ENCODE results near the gene MOB3A.

Gene MOB3A

DNA sequence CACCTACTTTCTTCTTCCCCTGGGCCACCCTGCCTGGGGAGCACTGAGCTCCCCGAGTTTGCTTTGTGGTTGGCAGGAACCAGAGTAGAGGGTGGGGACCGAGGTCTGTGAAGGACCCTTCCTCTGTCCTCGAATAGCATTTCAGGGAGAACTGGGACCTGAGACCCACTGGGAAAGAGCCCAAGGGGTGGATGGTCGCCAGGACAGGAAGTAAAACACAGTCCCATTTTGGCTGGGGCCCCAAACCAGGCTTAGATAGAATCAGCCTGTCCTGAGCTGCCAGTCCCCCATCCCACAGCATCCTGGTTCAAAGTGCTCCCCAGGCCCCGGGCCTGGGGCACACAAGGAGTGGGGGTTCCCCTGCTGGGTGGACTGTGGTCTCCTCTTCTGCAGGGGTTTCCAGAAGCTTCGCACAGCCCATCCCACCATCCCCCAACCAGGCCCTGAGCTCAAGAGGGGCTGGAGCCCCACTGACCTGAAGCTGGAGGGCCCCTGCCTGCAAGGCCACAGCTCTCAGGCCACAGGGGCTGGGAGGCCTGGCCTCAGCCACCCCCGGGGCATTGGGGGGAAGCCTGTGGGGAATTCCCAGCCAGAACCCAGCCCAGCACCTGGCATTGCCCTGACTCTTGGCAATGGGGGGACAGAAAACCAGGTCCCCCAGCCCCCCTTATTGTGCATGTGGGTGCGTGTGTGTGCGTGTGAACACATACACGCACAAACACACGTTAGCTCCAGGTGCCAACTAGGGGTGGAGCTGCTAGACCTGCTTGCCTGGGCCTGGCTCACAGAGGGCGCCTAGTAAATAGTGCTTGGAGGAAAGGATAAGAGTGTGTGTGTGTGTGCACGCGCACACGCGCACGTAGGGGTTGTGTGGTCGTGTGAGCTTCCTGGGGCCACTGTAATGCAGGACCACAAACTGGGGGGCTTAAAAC is 44.1 kb downstream of the MOB3A start:
- Histone ChIP-seq H3K4me1 (ENCODE audit: control insufficient read depth in 1 of 2, insufficient read depth in 2 of 2, low read length in 2 of 2) (peaks cover 17 to 47% of the 10 kb centered on the region in 2 donors), H3K9me3 (ENCODE audit: control insufficient read depth in 1 of 2, low read length in 2 of 2) (no peaks in the 10 kb centered on the region), H3K27ac (ENCODE audit: low read length) (peak overlapping the region; percentile 75), H3K27me3 (ENCODE audit: low read depth, low read length) (no peaks in the 10 kb centered on the region), H3K4me3 (ENCODE audit: low read depth in 1 of 2, low read length in 2 of 2) (peak overlapping the region; percentile 52 to 53), H3K36me3 (ENCODE audit: control insufficient read depth in 1 of 2, insufficient read depth in 2 of 2, low read length in 2 of 2) (peaks cover 0 to 5% of the 10 kb centered on the region in 2 donors)

DNA sequence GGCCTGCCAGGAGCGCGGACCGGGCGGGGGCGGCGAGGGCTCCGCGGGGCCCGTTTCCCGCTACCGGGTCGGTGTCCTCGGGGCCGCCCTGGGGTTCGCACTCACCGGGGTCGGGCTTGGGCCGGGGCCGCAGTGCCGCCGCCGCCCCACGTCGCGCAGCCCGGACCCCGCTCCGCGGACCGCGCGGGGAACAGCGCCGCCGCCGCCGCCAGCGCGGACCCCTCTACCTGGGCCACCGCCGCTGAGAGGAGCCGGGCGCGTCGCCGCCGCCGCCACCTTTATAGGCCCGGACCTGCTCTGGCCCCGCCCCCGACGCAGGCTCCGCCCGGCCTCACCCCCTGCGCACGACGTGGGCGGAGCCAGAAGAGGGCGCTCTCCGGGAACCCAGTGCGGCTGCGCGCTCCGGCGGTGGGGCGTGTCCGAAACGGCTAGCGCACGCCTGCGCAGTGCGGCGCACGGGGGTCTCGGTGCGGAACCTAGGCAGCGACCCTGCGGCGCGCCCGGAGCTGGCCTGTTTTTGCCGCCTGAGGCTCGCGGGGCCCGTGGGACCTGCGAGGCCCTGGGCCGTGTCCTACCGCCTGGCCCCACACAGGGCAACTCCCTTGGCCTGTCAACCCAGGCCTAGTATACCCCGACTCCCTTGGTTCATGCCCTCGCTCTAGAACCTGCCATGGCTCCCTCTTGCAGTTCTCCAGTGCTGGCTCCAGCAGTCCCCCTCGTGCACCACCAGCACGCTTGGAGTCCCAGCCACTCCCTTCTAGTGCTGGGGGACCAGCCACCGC is 44.9 kb downstream of the MOB3A start, which contains the start of gene MKNK2:
Gene MKNK2, minus strand, starts transcription at position 254 of the 782 bp plus-strand sequence. CDS start 393 bp downstream, outside the sequence.
- Histone ChIP-seq H3K27me3 (ENCODE audit: low read depth, low read length) (no peaks in the 10 kb centered on the region), H3K9me3 (ENCODE audit: control insufficient read depth in 1 of 2, low read length in 2 of 2) (no peaks in the 10 kb centered on the region), H3K36me3 (ENCODE audit: control insufficient read depth in 1 of 2, insufficient read depth in 2 of 2, low read length in 2 of 2) (peaks cover 0 to 10% of the 10 kb centered on the region in 2 donors), H3K4me1 (ENCODE audit: control insufficient read depth in 1 of 2, insufficient read depth in 2 of 2, low read length in 2 of 2) (peaks cover 18 to 56% of the 10 kb centered on the region in 2 donors), H3K4me3 (ENCODE audit: low read depth in 1 of 2, low read length in 2 of 2) (peak within 1 kb of the TSS; percentile 80 to 99), H3K27ac (ENCODE audit: low read length) (peak within 1 kb of the TSS; percentile 80)

DNA sequence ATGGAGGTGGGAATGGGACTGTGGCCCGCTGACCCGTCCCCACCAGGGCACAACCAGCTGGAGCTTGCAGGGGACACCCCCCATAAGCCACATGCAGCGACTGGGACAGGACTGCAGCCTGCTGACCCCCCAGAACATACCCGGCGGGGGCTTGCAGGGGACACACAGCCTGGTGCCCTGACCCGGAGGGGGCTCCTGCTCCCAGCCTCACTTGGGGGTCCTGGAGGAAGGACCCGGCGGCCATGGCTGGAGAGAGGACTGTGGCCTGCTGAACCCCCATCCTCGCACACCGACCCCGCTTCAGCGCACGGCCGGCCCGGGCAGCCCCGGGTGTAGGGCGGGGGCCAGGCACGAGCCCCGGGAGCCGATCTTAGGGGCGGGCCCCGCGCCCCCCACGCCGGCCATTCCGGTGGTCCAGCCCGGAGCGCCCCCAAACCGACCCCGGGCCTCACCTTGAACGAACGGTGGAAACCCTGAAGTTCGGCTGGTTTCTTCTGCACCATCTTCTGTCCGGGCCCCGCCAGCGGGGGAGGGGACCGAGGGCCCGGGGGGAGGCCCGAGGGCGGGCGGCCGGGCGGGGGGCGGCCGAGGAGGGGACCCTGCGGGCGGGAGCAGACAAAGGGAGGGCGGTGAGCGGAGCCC is 45.7 kb downstream of the MOB3A start:
- peaks cover 0 to 17% of the 10 kb centered on the region in 2 donors for H3K36me3 ChIP-seq (ENCODE audit: control insufficient read depth in 1 of 2, insufficient read depth in 2 of 2, low read length in 2 of 2)
- no peaks in the 10 kb centered on the region for H3K27me3 ChIP-seq (ENCODE audit: low read depth, low read length)
- H3K27ac ChIP-seq (ENCODE audit: low read length): peak overlapping the region; percentile 80
- peaks cover 18 to 56% of the 10 kb centered on the region in 2 donors for H3K4me1 ChIP-seq (ENCODE audit: control insufficient read depth in 1 of 2, insufficient read depth in 2 of 2, low read length in 2 of 2)
- peak overlapping the region; percentile 80 to 99 for H3K4me3 ChIP-seq (ENCODE audit: low read depth in 1 of 2, low read length in 2 of 2)
- H3K9me3 ChIP-seq (ENCODE audit: control insufficient read depth in 1 of 2, low read length in 2 of 2): no peaks in the 10 kb centered on the region

- peaks cover 3 to 23% of the 10 kb centered on the region in 2 donors for H3K36me3 ChIP-seq (ENCODE audit: control insufficient read depth in 1 of 2, insufficient read depth in 2 of 2, low read length in 2 of 2)
- no peaks in the 10 kb centered on the region for H3K27me3 ChIP-seq (ENCODE audit: low read depth, low read length)
- H3K4me1 ChIP-seq (ENCODE audit: control insufficient read depth in 1 of 2, insufficient read depth in 2 of 2, low read length in 2 of 2): peaks cover 21 to 61% of the 10 kb centered on the region in 2 donors
- H3K9me3 ChIP-seq (ENCODE audit: control insufficient read depth in 1 of 2, low read length in 2 of 2): no peaks in the 10 kb centered on the region
- H3K4me3 ChIP-seq (ENCODE audit: low read depth in 1 of 2, low read length in 2 of 2): peak overlapping the region; percentile 80 to 99
- peak overlapping the region; percentile 80 for H3K27ac ChIP-seq (ENCODE audit: low read length)
These were observed 46.3 kb downstream of the MOB3A start for GRCh38 chr19:2049741-2050348.

DNA sequence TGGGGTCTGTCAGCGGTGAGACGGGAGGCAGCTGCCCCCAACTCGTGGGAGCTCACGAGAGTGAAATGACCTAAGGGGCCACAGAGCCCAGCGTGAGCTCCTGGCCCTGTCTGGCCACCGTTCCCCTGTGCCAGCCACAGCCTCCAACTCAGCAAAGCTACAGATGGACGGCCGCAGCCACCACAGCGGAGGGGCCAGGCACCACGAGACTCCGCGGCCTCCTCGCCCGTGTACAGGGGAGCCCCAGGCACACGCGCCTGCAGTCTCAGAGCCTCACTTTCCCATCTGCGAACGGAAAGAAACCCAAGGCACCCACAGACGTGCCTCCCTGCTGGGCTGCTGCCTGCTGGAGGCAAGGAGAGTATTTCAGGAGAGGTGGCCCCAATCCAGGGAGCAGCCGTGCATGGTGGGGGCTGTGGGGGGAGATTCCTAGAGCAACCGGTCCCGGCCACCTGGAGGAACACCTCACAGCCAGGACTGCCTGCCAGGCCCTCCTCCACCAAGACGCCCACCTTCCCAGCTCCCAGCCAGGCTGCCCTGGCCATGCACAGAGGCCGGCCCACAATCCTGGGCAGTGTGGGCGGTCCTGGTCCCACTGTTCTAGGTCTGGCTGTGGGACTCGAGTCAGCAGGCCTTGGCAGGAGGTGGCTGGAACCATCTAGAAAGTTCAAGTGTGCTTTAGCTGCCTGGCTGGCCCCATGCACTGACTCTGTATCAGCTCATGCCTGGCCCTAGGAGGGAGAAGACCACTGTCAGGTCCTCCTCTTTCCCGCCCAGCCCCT is 47.0 kb downstream of the MOB3A start:
- H3K27ac ChIP-seq (ENCODE audit: low read length): peak overlapping the region; percentile 80

GRCh38 chr19:2048104-2048958 is 47.8 kb downstream of the MOB3A start:
- Histone ChIP-seq H3K36me3 (ENCODE audit: control insufficient read depth in 1 of 2, insufficient read depth in 2 of 2, low read length in 2 of 2) (peaks cover 3 to 29% of the 10 kb centered on the region in 2 donors), H3K9me3 (ENCODE audit: control insufficient read depth in 1 of 2, low read length in 2 of 2) (no peaks in the 10 kb centered on the region), H3K27ac (ENCODE audit: low read length) (no peak overlapping the region), H3K27me3 (ENCODE audit: low read depth, low read length) (no peaks in the 10 kb centered on the region), H3K4me3 (ENCODE audit: low read depth in 1 of 2, low read length in 2 of 2) (peak overlapping the region; percentile 80 to 99), H3K4me1 (ENCODE audit: control insufficient read depth in 1 of 2, insufficient read depth in 2 of 2, low read length in 2 of 2) (peaks cover 21 to 75% of the 10 kb centered on the region in 2 donors)

More for the DNA sequence above, 47.0 kb downstream of the MOB3A start:
- Histone ChIP-seq H3K4me1 (ENCODE audit: control insufficient read depth in 1 of 2, insufficient read depth in 2 of 2, low read length in 2 of 2) (peaks cover 21 to 68% of the 10 kb centered on the region in 2 donors), H3K4me3 (ENCODE audit: low read depth in 1 of 2, low read length in 2 of 2) (peak overlapping the region; percentile 80 to 99), H3K9me3 (ENCODE audit: control insufficient read depth in 1 of 2, low read length in 2 of 2) (no peaks in the 10 kb centered on the region), H3K36me3 (ENCODE audit: control insufficient read depth in 1 of 2, insufficient read depth in 2 of 2, low read length in 2 of 2) (peaks cover 3 to 27% of the 10 kb centered on the region in 2 donors), H3K27me3 (ENCODE audit: low read depth, low read length) (no peaks in the 10 kb centered on the region)

DNA sequence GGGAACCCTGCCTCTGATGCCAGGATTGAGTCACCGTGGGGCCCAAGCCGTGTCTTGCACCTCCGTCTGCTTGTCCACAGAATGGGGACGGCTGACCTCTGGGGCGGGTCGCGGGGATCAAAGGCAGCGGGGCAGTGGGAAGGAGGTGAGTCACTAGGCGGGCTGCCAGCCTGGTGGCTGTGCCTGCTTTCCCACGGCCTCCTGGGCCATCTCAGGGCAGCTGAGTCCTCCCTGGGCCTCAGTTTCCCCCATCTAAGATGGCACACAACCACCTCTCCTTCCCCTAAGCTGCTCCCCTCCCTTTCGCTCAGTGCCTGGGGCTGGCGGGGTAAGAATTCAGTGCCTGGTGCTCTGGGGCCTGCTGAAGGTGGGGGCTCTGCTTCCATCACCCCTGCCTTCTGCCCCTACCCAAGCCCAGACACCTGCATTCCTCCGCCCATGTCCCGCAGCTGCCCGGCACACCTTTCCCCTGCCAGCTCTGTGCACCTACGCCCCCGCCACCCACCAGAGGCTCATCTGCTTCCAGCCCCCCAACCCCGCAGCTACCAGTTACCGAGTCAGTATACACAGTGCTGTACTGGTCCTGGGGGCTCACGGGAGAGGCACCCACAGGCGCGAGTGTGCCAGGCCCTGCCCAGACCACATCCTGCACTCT is 48.5 kb downstream of the MOB3A start:
- peaks cover 21 to 82% of the 10 kb centered on the region in 2 donors for H3K4me1 ChIP-seq (ENCODE audit: control insufficient read depth in 1 of 2, insufficient read depth in 2 of 2, low read length in 2 of 2)
- H3K27ac ChIP-seq (ENCODE audit: low read length): no peak overlapping the region
- H3K9me3 ChIP-seq (ENCODE audit: control insufficient read depth in 1 of 2, low read length in 2 of 2): no peaks in the 10 kb centered on the region
- H3K27me3 ChIP-seq (ENCODE audit: low read depth, low read length): no peaks in the 10 kb centered on the region
- H3K4me3 ChIP-seq (ENCODE audit: low read depth in 1 of 2, low read length in 2 of 2): peak overlapping the region in 1 of 2 donors; percentile 99
- peaks cover 3 to 37% of the 10 kb centered on the region in 2 donors for H3K36me3 ChIP-seq (ENCODE audit: control insufficient read depth in 1 of 2, insufficient read depth in 2 of 2, low read length in 2 of 2)

- peaks cover 3 to 38% of the 10 kb centered on the region in 2 donors for H3K36me3 ChIP-seq (ENCODE audit: control insufficient read depth in 1 of 2, insufficient read depth in 2 of 2, low read length in 2 of 2)
- no peaks in the 10 kb centered on the region for H3K9me3 ChIP-seq (ENCODE audit: control insufficient read depth in 1 of 2, low read length in 2 of 2)
- no peaks in the 10 kb centered on the region for H3K27me3 ChIP-seq (ENCODE audit: low read depth, low read length)
- no peak overlapping the region for H3K4me3 ChIP-seq (ENCODE audit: low read depth in 1 of 2, low read length in 2 of 2)
- peaks cover 21 to 83% of the 10 kb centered on the region in 2 donors for H3K4me1 ChIP-seq (ENCODE audit: control insufficient read depth in 1 of 2, insufficient read depth in 2 of 2, low read length in 2 of 2)
- no peak overlapping the region for H3K27ac ChIP-seq (ENCODE audit: low read length)
These were observed 49.1 kb downstream of the MOB3A start for GRCh38 chr19:2047076-2047448.
